Effector memory CD4-positive, alpha-beta T cell (primary cell): ENCODE measurements around the gene MRAP.

Source experiments
- DNase-seq, 3 donors: peaks; one replicate each; pipeline ENCODE4 v3.0.0-alpha.2; 2020
- H3K27ac ChIP-seq: 2 replicates; pipeline ENCODE4 v1.7.0; 2013; ENCODE audit warnings: mild to moderate bottlenecking, low read length, moderate library complexity; ENCODE audit not compliant: insufficient read depth, poor library complexity, severe bottlenecking
- H3K27me3 ChIP-seq: replicated peaks from 2 replicates; pipeline ENCODE4 v1.7.0; 2013; ENCODE audit warnings: mild to moderate bottlenecking, low read length; ENCODE audit not compliant: insufficient read depth, control insufficient read depth, poor library complexity, severe bottlenecking
- H3K36me3 ChIP-seq: 2 replicates; pipeline ENCODE4 v1.7.0; 2013; ENCODE audit warnings: mild to moderate bottlenecking, low read length, moderate library complexity; ENCODE audit not compliant: control insufficient read depth, insufficient read depth
- H3K4me1 ChIP-seq: 2 replicates; pipeline ENCODE4 v1.7.0; 2013; ENCODE audit warnings: low read length, mild to moderate bottlenecking; ENCODE audit not compliant: control insufficient read depth, insufficient read depth, poor library complexity, severe bottlenecking
- H3K4me3 ChIP-seq: 2 replicates; pipeline ENCODE4 v1.7.0; 2013; ENCODE audit warnings: low read length, low read depth, mild to moderate bottlenecking; ENCODE audit not compliant: insufficient read depth, poor library complexity, severe bottlenecking
- H3K9me3 ChIP-seq: 2 replicates; pipeline ENCODE4 v1.7.0; 2013; ENCODE audit warnings: mild to moderate bottlenecking, low read length, moderate library complexity; ENCODE audit not compliant: control insufficient read depth

The MRAP gene

GRCh38 chr21:32320059-32320458 lies 21.4 kb downstream of the MRAP start:
- no peaks in the 10 kb centered on the region for H3K27me3 ChIP-seq
- no peak overlapping the region for H3K4me3 ChIP-seq
- H3K36me3 ChIP-seq: peaks cover 95% of the 10 kb centered on the region
- H3K4me1 ChIP-seq: no peaks in the 10 kb centered on the region
- H3K9me3 ChIP-seq: no peaks in the 10 kb centered on the region
- DNase-seq: no peak
- no peak overlapping the region for H3K27ac ChIP-seq

- Histone ChIP-seq H3K27me3 (no peaks in the 10 kb centered on the region), H3K9me3 (no peaks in the 10 kb centered on the region), H3K4me3 (no peak overlapping the region), H3K36me3 (peaks cover 97% of the 10 kb centered on the region), H3K27ac (no peak overlapping the region), H3K4me1 (no peaks in the 10 kb centered on the region)
- DNase-seq: no peak
These were observed 22.1 kb downstream of the MRAP start for GRCh38 chr21:32320726-32321125.

GRCh38 chr21:32321480-32321879 lies 22.8 kb downstream of the MRAP start:
- no peak overlapping the region for H3K4me3 ChIP-seq
- no peaks in the 10 kb centered on the region for H3K4me1 ChIP-seq
- H3K27ac ChIP-seq: no peak overlapping the region
- peaks cover 94% of the 10 kb centered on the region for H3K36me3 ChIP-seq
- no peaks in the 10 kb centered on the region for H3K9me3 ChIP-seq
- DNase-seq: no peak
- no peaks in the 10 kb centered on the region for H3K27me3 ChIP-seq

- Histone ChIP-seq H3K36me3 (peaks cover 88% of the 10 kb centered on the region), H3K9me3 (no peaks in the 10 kb centered on the region), H3K4me3 (no peak overlapping the region), H3K4me1 (no peaks in the 10 kb centered on the region), H3K27me3 (no peaks in the 10 kb centered on the region), H3K27ac (no peak overlapping the region)
- no peak for DNase-seq
These were observed 23.4 kb downstream of the MRAP start for GRCh38 chr21:32322103-32322502.

- Histone ChIP-seq H3K27me3 (no peaks in the 10 kb centered on the region), H3K36me3 (peaks cover 82% of the 10 kb centered on the region), H3K27ac (no peak overlapping the region), H3K9me3 (no peaks in the 10 kb centered on the region), H3K4me3 (no peak overlapping the region), H3K4me1 (no peaks in the 10 kb centered on the region)
- DNase-seq: no peak
These were observed 24.0 kb downstream of the MRAP start for GRCh38 chr21:32322676-32323075.

GRCh38 chr21:32325706-32326105 lies 27.1 kb downstream of the MRAP start:
- no peak for DNase-seq
- Histone ChIP-seq H3K9me3 (no peaks in the 10 kb centered on the region), H3K27me3 (no peaks in the 10 kb centered on the region), H3K36me3 (peaks cover 56% of the 10 kb centered on the region), H3K27ac (no peak overlapping the region), H3K4me1 (no peaks in the 10 kb centered on the region), H3K4me3 (no peak overlapping the region)

GRCh38 chr21:32328595-32328994 lies 29.9 kb downstream of the MRAP start:
- peaks cover 49% of the 10 kb centered on the region for H3K36me3 ChIP-seq
- no peak overlapping the region for H3K27ac ChIP-seq
- no peak for DNase-seq
- no peaks in the 10 kb centered on the region for H3K27me3 ChIP-seq
- no peaks in the 10 kb centered on the region for H3K4me1 ChIP-seq
- no peak overlapping the region for H3K4me3 ChIP-seq
- no peaks in the 10 kb centered on the region for H3K9me3 ChIP-seq

- H3K27ac ChIP-seq: no peak overlapping the region
- H3K36me3 ChIP-seq: peaks cover 49% of the 10 kb centered on the region
- DNase-seq: no peak
These were observed 30.7 kb downstream of the MRAP start for GRCh38 chr21:32329331-32329730.

GRCh38 chr21:32329776-32330175 lies 31.1 kb downstream of the MRAP start:
- no peaks in the 10 kb centered on the region for H3K27me3 ChIP-seq
- H3K4me3 ChIP-seq: no peak overlapping the region
- H3K9me3 ChIP-seq: no peaks in the 10 kb centered on the region
- H3K36me3 ChIP-seq: peaks cover 49% of the 10 kb centered on the region
- no peak for DNase-seq
- no peak overlapping the region for H3K27ac ChIP-seq
- no peaks in the 10 kb centered on the region for H3K4me1 ChIP-seq

More at GRCh38 chr21:32329331-32329730, 30.7 kb downstream of the MRAP start:
- Histone ChIP-seq H3K4me1 (no peaks in the 10 kb centered on the region), H3K4me3 (no peak overlapping the region), H3K9me3 (no peaks in the 10 kb centered on the region), H3K27me3 (no peaks in the 10 kb centered on the region)

- no peaks in the 10 kb centered on the region for H3K9me3 ChIP-seq
- H3K27ac ChIP-seq: no peak overlapping the region
- DNase-seq: no peak
- H3K27me3 ChIP-seq: no peaks in the 10 kb centered on the region
- no peak overlapping the region for H3K4me3 ChIP-seq
- no peaks in the 10 kb centered on the region for H3K4me1 ChIP-seq
- peaks cover 44% of the 10 kb centered on the region for H3K36me3 ChIP-seq
These were observed 32.2 kb downstream of the MRAP start for GRCh38 chr21:32330784-32331311.
